SU-DHL-6 (cell line): ENCODE measurements around the gene CCNY.

Experiments
- CTCF ChIP-seq: fragments of 200-600 bp; sonication (generic); IDR thresholded peaks from one replicate; pipeline ENCODE4 v1.5.1; 2017; ENCODE audit warnings: antibody characterized with exemption, mild to moderate bottlenecking, low read length, moderate library complexity; ENCODE audit not compliant: insufficient read depth, poor library complexity, severe bottlenecking
- EZH2phosphoT487 ChIP-seq: fragments of 200-600 bp; sonication (generic), shearing (Covaris generic); conservative IDR thresholded peaks from 2 replicates; pipeline ENCODE4 v1.6.1; 2018; ENCODE audit warnings: mild to moderate bottlenecking, antibody characterized with exemption, low read length, moderate library complexity, mixed read lengths

- TF ChIP-seq CTCF (no peak), EZH2phosphoT487 (no peak)
Measured at GRCh38 chr10:35316218-35316967, 19.9 kb upstream of the CCNY start.
